ENCODE data around the gene UBE2U.

Gene UBE2U

GRCh38 chr1:64167176-64167575, 36.2 kb upstream of the UBE2U start:
- Histone ChIP-seq H3K27ac (no peak overlapping the region), H3K4me2 (no peak overlapping the region)

GRCh38 chr1:64171246-64171645, 32.2 kb upstream of the UBE2U start:
- Histone ChIP-seq H3K36me3 (ENCODE audit: insufficient read depth) (no peaks in the 10 kb centered on the region), H3K27ac (peak overlapping the region; percentile 83), H3K4me1 (ENCODE audit: low read depth, poor library complexity, severe bottlenecking) (peaks cover 44% of the 10 kb centered on the region), H3K4me3 (IDR thresholded peaks at IDR 0.05; ENCODE audit: insufficient read depth, low read depth, low read length) (no peak overlapping the region), H3K4me2 (peak overlapping the region; percentile 99), H3K9ac (peak overlapping the region; percentile 44; the same call in 1 of the 2 replicates), H2AFZ (ENCODE audit: low read depth) (peak overlapping the region; percentile 43), H4K20me1 (ENCODE audit: insufficient read depth) (no peaks in the 10 kb centered on the region), H3K79me2 (ENCODE audit: insufficient read depth, low read depth) (no peaks in the 10 kb centered on the region), H3K27me3 (ENCODE audit: insufficient read depth, low read depth) (no peaks in the 10 kb centered on the region)
- no peak for TF ChIP-seq CTCF (conservative IDR thresholded peaks at IDR 0.05; ENCODE audit: low read depth, low read length)

More at GRCh38 chr1:64167176-64167575, 36.2 kb upstream of the UBE2U start:
- peaks cover 20% of the 10 kb centered on the region for H3K4me1 ChIP-seq (ENCODE audit: low read depth, poor library complexity, severe bottlenecking)
- H4K20me1 ChIP-seq (ENCODE audit: insufficient read depth) = no peaks in the 10 kb centered on the region
- H3K4me3 ChIP-seq (IDR thresholded peaks at IDR 0.05; ENCODE audit: insufficient read depth, low read depth, low read length) = no peak overlapping the region
- no peak overlapping the region for H3K9ac ChIP-seq
- no peak for TF ChIP-seq CTCF (conservative IDR thresholded peaks at IDR 0.05; ENCODE audit: low read depth, low read length)
- no peaks in the 10 kb centered on the region for H3K36me3 ChIP-seq (ENCODE audit: insufficient read depth)
- no peaks in the 10 kb centered on the region for H3K79me2 ChIP-seq (ENCODE audit: insufficient read depth, low read depth)
- H2AFZ ChIP-seq (ENCODE audit: low read depth) = no peak overlapping the region
- H3K27me3 ChIP-seq (ENCODE audit: insufficient read depth, low read depth) = no peaks in the 10 kb centered on the region

- H3K4me2 ChIP-seq = peak overlapping the region; percentile 99
- H3K9ac ChIP-seq = peak overlapping the region; percentile 44
- TF ChIP-seq CTCF (conservative IDR thresholded peaks at IDR 0.05; ENCODE audit: low read depth, low read length) = no peak
- H2AFZ ChIP-seq (ENCODE audit: low read depth) = peak overlapping the region; percentile 43
- H3K27me3 ChIP-seq (ENCODE audit: insufficient read depth, low read depth) = no peaks in the 10 kb centered on the region
- no peaks in the 10 kb centered on the region for H3K36me3 ChIP-seq (ENCODE audit: insufficient read depth)
- no peaks in the 10 kb centered on the region for H3K79me2 ChIP-seq (ENCODE audit: insufficient read depth, low read depth)
- peaks cover 44% of the 10 kb centered on the region for H3K4me1 ChIP-seq (ENCODE audit: low read depth, poor library complexity, severe bottlenecking)
- no peak overlapping the region for H3K4me3 ChIP-seq (IDR thresholded peaks at IDR 0.05; ENCODE audit: insufficient read depth, low read depth, low read length)
- H3K27ac ChIP-seq = peak overlapping the region; percentile 83
- H4K20me1 ChIP-seq (ENCODE audit: insufficient read depth) = no peaks in the 10 kb centered on the region
Observed at GRCh38 chr1:64171797-64172281, 31.6 kb upstream of the UBE2U start.

GRCh38 chr1:64172458-64172983, 30.9 kb upstream of the UBE2U start:
- no peak for TF ChIP-seq CTCF (conservative IDR thresholded peaks at IDR 0.05; ENCODE audit: low read depth, low read length)
- H3K27me3 ChIP-seq (ENCODE audit: insufficient read depth, low read depth) = no peaks in the 10 kb centered on the region

More at GRCh38 chr1:64172458-64172983, 30.9 kb upstream of the UBE2U start:
- Histone ChIP-seq H3K79me2 (ENCODE audit: insufficient read depth, low read depth) (no peaks in the 10 kb centered on the region), H3K4me3 (IDR thresholded peaks at IDR 0.05; ENCODE audit: insufficient read depth, low read depth, low read length) (no peak overlapping the region), H3K36me3 (ENCODE audit: insufficient read depth) (no peaks in the 10 kb centered on the region), H4K20me1 (ENCODE audit: insufficient read depth) (no peaks in the 10 kb centered on the region), H3K27ac (peak overlapping the region; percentile 83), H2AFZ (ENCODE audit: low read depth) (peak overlapping the region; percentile 42; the same call in 1 of the 2 replicates), H3K4me2 (peak overlapping the region; percentile 99), H3K9ac (peak overlapping the region; percentile 44), H3K4me1 (ENCODE audit: low read depth, poor library complexity, severe bottlenecking) (peaks cover 44% of the 10 kb centered on the region)

Measured in KMS-11 (cell line).